Tibial artery (tissue), 4 donors: Measurements from ENCODE around the gene COL20A1.

Experiments used
- DNase-seq, 2 donors: peaks; one replicate each; pipeline ENCODE4 v3.0.0-alpha.2; 2019
- H3K27ac ChIP-seq, 2 donors: fragments of 200-600 bp; sonication (generic) in 1 of 2; 1 replicate in 1 of 2; 2 replicates in 1 of 2; pipeline ENCODE4 v1.5.1; 2018 to 2019; ENCODE audit warnings: mild to moderate bottlenecking in 1 of 2
- H3K27me3 ChIP-seq, 2 donors: fragments of 200-600 bp; sonication (generic) in 1 of 2; one replicate each; pipeline versions ENCODE4 v1.5.1 to v1.6.0; 2016 to 2019
- H3K36me3 ChIP-seq, 3 donors: fragments of 200-600 bp; sonication (generic) in 2 of 3; one replicate each; pipeline ENCODE4 v1.5.1; 2016 to 2019; ENCODE audit warnings: mild to moderate bottlenecking in 2 of 3
- H3K4me1 ChIP-seq, 4 donors: fragments of 200-600 bp; sonication (generic) in 2 of 4; 1 replicate in 3 of 4; 2 replicates in 1 of 4; pipeline ENCODE4 v1.5.1; 2016 to 2019
- H3K4me3 ChIP-seq, 2 donors: fragments of 200-600 bp; sonication (generic) in 1 of 2; 1 replicate in 1 of 2; 2 replicates in 1 of 2; pipeline ENCODE4 v1.5.1; 2018 to 2019; ENCODE audit warnings: mild to moderate bottlenecking in 2 of 2
- H3K9me3 ChIP-seq, 3 donors: fragments of 200-600 bp; sonication (generic) in 1 of 3; one replicate each; pipeline ENCODE4 v1.5.1; 2016 to 2019
- CTCF ChIP-seq, 2 experiments: fragments of 200-600 bp in 1 of 2; fragments of 450-650 bp in 1 of 2; IDR thresholded peaks; one replicate each; pipeline ENCODE4 v1.5.1; 2017 to 2019; ENCODE audit warnings: antibody characterized with exemption in 2 of 2, mild to moderate bottlenecking in 1 of 2, moderate library complexity in 1 of 2
- intact Hi-C: fragments of 100-400 bp; cut with DNase I; formaldehyde crosslinking; loops from one replicate; pipeline ENCODE4 v1.15.0; 2023; ENCODE audit warnings: low total_unique reads

COL20A1 gene

GRCh38 chr20:63319164-63320040, 26.4 kb downstream of the COL20A1 start:
- Histone ChIP-seq H3K9me3 (no peaks in the 10 kb centered on the region), H3K27ac (no peak overlapping the region), H3K27me3 (peaks cover 0 to 70% of the 10 kb centered on the region in 2 donors), H3K4me3 (no peak overlapping the region), H3K36me3 (no peaks in the 10 kb centered on the region), H3K4me1 (no peaks in the 10 kb centered on the region)
- peak; percentile 14 to 52 for DNase-seq
- TF ChIP-seq CTCF (IDR thresholded peaks at IDR 0.05), result no peak
- intact Hi-C loops, result no loop called here

- DNase-seq, result peak in 1 of 2 donors; percentile 51
- intact Hi-C loops, result no loop called here
- no peak for TF ChIP-seq CTCF (IDR thresholded peaks at IDR 0.05)
- Histone ChIP-seq H3K27me3 (peaks cover 0 to 68% of the 10 kb centered on the region in 2 donors), H3K4me1 (no peaks in the 10 kb centered on the region), H3K27ac (no peak overlapping the region), H3K9me3 (no peaks in the 10 kb centered on the region), H3K4me3 (no peak overlapping the region), H3K36me3 (no peaks in the 10 kb centered on the region)
Measured at GRCh38 chr20:63320041-63320511, 27.1 kb downstream of the COL20A1 start.

- intact Hi-C loops, result no loop called here
- H3K9me3 ChIP-seq, result no peaks in the 10 kb centered on the region
- H3K36me3 ChIP-seq, result no peaks in the 10 kb centered on the region
- H3K27ac ChIP-seq, result no peak overlapping the region
- no peak overlapping the region for H3K4me3 ChIP-seq
- DNase-seq, result peak; percentile 4 to 17
- H3K4me1 ChIP-seq, result no peaks in the 10 kb centered on the region
- peaks cover 0 to 68% of the 10 kb centered on the region in 2 donors for H3K27me3 ChIP-seq
- no peak for TF ChIP-seq CTCF (IDR thresholded peaks at IDR 0.05)
Measured at GRCh38 chr20:63320616-63321147, 27.7 kb downstream of the COL20A1 start.

GRCh38 chr20:63321148-63321831, 28.3 kb downstream of the COL20A1 start:
- intact Hi-C loops, result no loop called here
- Histone ChIP-seq H3K9me3 (no peaks in the 10 kb centered on the region), H3K27ac (no peak overlapping the region), H3K27me3 (peaks cover 0 to 68% of the 10 kb centered on the region in 2 donors), H3K4me1 (no peaks in the 10 kb centered on the region), H3K4me3 (no peak overlapping the region), H3K36me3 (no peaks in the 10 kb centered on the region)
- no peak for TF ChIP-seq CTCF (IDR thresholded peaks at IDR 0.05)
- peak; percentile 22 to 66 for DNase-seq

GRCh38 chr20:63322146-63322932, 29.4 kb downstream of the COL20A1 start:
- Histone ChIP-seq H3K36me3 (no peaks in the 10 kb centered on the region), H3K4me3 (no peak overlapping the region), H3K27me3 (peaks cover 0 to 72% of the 10 kb centered on the region in 2 donors), H3K4me1 (no peaks in the 10 kb centered on the region), H3K9me3 (no peaks in the 10 kb centered on the region), H3K27ac (no peak overlapping the region)
- peak; percentile 18 to 55 for DNase-seq
- intact Hi-C loops, result no loop called here
- no peak for TF ChIP-seq CTCF (IDR thresholded peaks at IDR 0.05)
